Small intestine (tissue), 7 donors: ENCODE results near the gene EDRF1. TPM values are rescaled to one million over a fixed set of nuclear protein-coding genes. Genes with fewer than 3 reads are reported as not detected.
A peak's percentile ranks its signal among the peaks of the same experiment; 100 is the strongest.

Experiments used
- DNase-seq, 2 donors: peaks; one replicate each; pipeline versions ENCODE4 v3.0.0 to v3.0.0-alpha.2; 2013
- FAIRE-seq: peaks from 2 replicates; lab custom pipeline; 2012; peaks lifted over from hg19 to GRCh38; lab: Jason Lieb, UNC
- H3K27ac ChIP-seq, 3 donors: one replicate each; pipeline ENCODE4 v1.5.1; 2013; ENCODE audit warnings: low read length in 2 of 3, mild to moderate bottlenecking in 2 of 3, control low read depth in 1 of 3, inconsistent platforms in 1 of 3, low read depth in 1 of 3, moderate library complexity in 1 of 3
- H3K27me3 ChIP-seq, 3 donors: one replicate each; pipeline ENCODE4 v1.6.1; 2013; ENCODE audit warnings: low read length in 3 of 3, inconsistent platforms in 1 of 3; ENCODE audit not compliant: control insufficient read depth in 3 of 3, insufficient read depth in 3 of 3
- H3K36me3 ChIP-seq, 3 donors: one replicate each; pipeline ENCODE4 v1.6.1; 2013; ENCODE audit warnings: low read length in 3 of 3, inconsistent platforms in 1 of 3, low read depth in 1 of 3, mild to moderate bottlenecking in 1 of 3, moderate library complexity in 1 of 3; ENCODE audit not compliant: control insufficient read depth in 3 of 3, insufficient read depth in 2 of 3
- H3K4me1 ChIP-seq, 3 donors: one replicate each; pipeline ENCODE4 v1.6.1; 2013; ENCODE audit warnings: low read length in 2 of 3, inconsistent platforms in 1 of 3, low read depth in 1 of 3, mild to moderate bottlenecking in 1 of 3, moderate library complexity in 1 of 3; ENCODE audit not compliant: control insufficient read depth in 3 of 3, insufficient read depth in 2 of 3
- H3K4me3 ChIP-seq, 3 donors: one replicate each; pipeline ENCODE4 v1.5.1; 2013; ENCODE audit warnings: low read length in 3 of 3, control low read depth in 1 of 3, inconsistent platforms in 1 of 3, low read depth in 1 of 3, mild to moderate bottlenecking in 1 of 3, moderate library complexity in 1 of 3
- H3K9me3 ChIP-seq, 2 donors: one replicate each; pipeline ENCODE4 v1.6.1; 2013; ENCODE audit warnings: low read depth in 1 of 2, low read length in 1 of 2; ENCODE audit not compliant: control insufficient read depth in 2 of 2, insufficient read depth in 1 of 2
- WGBS, 3 donors: extraction: QIAGEN DNeasy Blood & Tissue Kit; methylation state at CpG; one replicate each; pipeline ENCODE4 v1.1.7; 2013; 5-methylcytosine and 5-hydroxymethylcytosine counted together
- polyA plus RNA-seq, 4 donors: library from polyadenylated mRNA; stranded (reverse) in 3 of 4; unstranded in 1 of 4; fragments of 200-250 nt in 3 of 4; fragments of 120-200 nt in 1 of 4; gene quantifications; one replicate each; pipeline versions ENCODE4 v1.2.1 to v1.2.3, GENCODE V29; 2013
- donor health status: healthy with polysubstance abuse.
- donor health status: control.
- donor health status: control.
- donor health status: Bipolar disorder and iron deficiency.
- donor health status: healthy.

EDRF1 gene
- polyA plus RNA-seq, 4 donors: 8.6 to 30.4 (median 11.2) TPM

- H3K4me3 ChIP-seq: no peak overlapping the region
- WGBS, 3 donors: 93 to 95% (median 94%) methylated on average over 7 of the region's 7 CpGs
- no peaks in the 10 kb centered on the region for H3K27me3 ChIP-seq
- no peaks in the 10 kb centered on the region for H3K9me3 ChIP-seq
- H3K4me1 ChIP-seq: no peaks in the 10 kb centered on the region
- H3K27ac ChIP-seq: no peak overlapping the region
- FAIRE-seq (no peak), DNase-seq (no peak)
- H3K36me3 ChIP-seq: peaks cover 31 to 40% (median 37%) of the 10 kb centered on the region in 3 donors
Observed at GRCh38 chr10:125739994-125740679, 20.6 kb downstream of the EDRF1 start.

- Histone ChIP-seq H3K4me3 (no peak overlapping the region), H3K9me3 (no peaks in the 10 kb centered on the region), H3K36me3 (peaks cover 31 to 38% (median 33%) of the 10 kb centered on the region in 3 donors), H3K27me3 (no peaks in the 10 kb centered on the region), H3K27ac (no peak overlapping the region), H3K4me1 (no peaks in the 10 kb centered on the region)
- 63 to 77% (median 73%) methylated on average over 2 of the region's 2 CpGs for WGBS, 3 donors
- peak; percentile 19 for FAIRE-seq
- no peak for DNase-seq
Observed at GRCh38 chr10:125742465-125742864, 23.0 kb downstream of the EDRF1 start.

- FAIRE-seq: no peak
- H3K36me3 ChIP-seq: peaks cover 25 to 40% (median 26%) of the 10 kb centered on the region in 3 donors
- WGBS, 3 donors: 96 to 98% (median 98%) methylated on average over 2 of the region's 2 CpGs
- H3K4me3 ChIP-seq: no peak overlapping the region
- H3K27ac ChIP-seq: no peak overlapping the region
- no peaks in the 10 kb centered on the region for H3K27me3 ChIP-seq
- H3K9me3 ChIP-seq: no peaks in the 10 kb centered on the region
- no peaks in the 10 kb centered on the region for H3K4me1 ChIP-seq
- no peak for DNase-seq
Observed at GRCh38 chr10:125744909-125745308, 25.4 kb downstream of the EDRF1 start.

- 87 to 90% (median 89%) methylated on average over 5 of the region's 5 CpGs for WGBS, 3 donors
- FAIRE-seq (no peak), DNase-seq (no peak)
- Histone ChIP-seq H3K36me3 (peaks cover 26 to 40% (median 28%) of the 10 kb centered on the region in 3 donors), H3K27ac (no peak overlapping the region), H3K9me3 (no peaks in the 10 kb centered on the region), H3K27me3 (no peaks in the 10 kb centered on the region), H3K4me3 (no peak overlapping the region), H3K4me1 (no peaks in the 10 kb centered on the region)
Observed at GRCh38 chr10:125747417-125747816, 27.9 kb downstream of the EDRF1 start.

GRCh38 chr10:125756196-125756595 is 36.7 kb downstream of the EDRF1 start:
- peaks cover 18 to 36% (median 34%) of the 10 kb centered on the region in 3 donors for H3K36me3 ChIP-seq
- no peaks in the 10 kb centered on the region for H3K4me1 ChIP-seq
- 71 to 79% (median 72%) methylated on average over 5 of the region's 5 CpGs for WGBS, 3 donors
- H3K4me3 ChIP-seq: no peak overlapping the region
- DNase-seq (no peak), FAIRE-seq (no peak)
- H3K9me3 ChIP-seq: no peaks in the 10 kb centered on the region
- H3K27me3 ChIP-seq: no peaks in the 10 kb centered on the region
- no peak overlapping the region for H3K27ac ChIP-seq

- Histone ChIP-seq H3K36me3 (peaks cover 14 to 33% (median 31%) of the 10 kb centered on the region in 3 donors), H3K27ac (no peak overlapping the region), H3K9me3 (no peaks in the 10 kb centered on the region), H3K4me1 (no peaks in the 10 kb centered on the region), H3K27me3 (no peaks in the 10 kb centered on the region), H3K4me3 (no peak overlapping the region)
- DNase-seq (no peak), FAIRE-seq (no peak)
- 95 to 96% (median 96%) methylated on average over 5 of the region's 5 CpGs for WGBS, 3 donors
Observed at GRCh38 chr10:125756853-125757487, 37.5 kb downstream of the EDRF1 start.

- Histone ChIP-seq H3K27me3 (no peaks in the 10 kb centered on the region), H3K27ac (no peak overlapping the region), H3K4me1 (no peaks in the 10 kb centered on the region), H3K9me3 (no peaks in the 10 kb centered on the region), H3K36me3 (peaks cover 10 to 36% (median 33%) of the 10 kb centered on the region in 3 donors), H3K4me3 (no peak overlapping the region)
- no peak for FAIRE-seq
- no peak for DNase-seq
- 93 to 98% (median 97%) methylated on average over 4 of the region's 4 CpGs for WGBS, 3 donors
Observed at GRCh38 chr10:125757742-125758141, 38.2 kb downstream of the EDRF1 start.

- Histone ChIP-seq H3K36me3 (peaks cover 9 to 31% (median 24%) of the 10 kb centered on the region in 3 donors), H3K9me3 (no peaks in the 10 kb centered on the region), H3K4me1 (no peaks in the 10 kb centered on the region), H3K27me3 (no peaks in the 10 kb centered on the region), H3K27ac (no peak overlapping the region), H3K4me3 (no peak overlapping the region)
- DNase-seq (no peak), FAIRE-seq (no peak)
- WGBS, 3 donors: 59 to 83% (median 76%) methylated on average over 1 of the region's 1 CpG
Observed at GRCh38 chr10:125761961-125762360, 42.5 kb downstream of the EDRF1 start.
